ENCODE measurements around the gene ADGRD2. TPM values are rescaled to one million over a fixed set of nuclear protein-coding genes. Genes with fewer than 3 reads are reported as not detected.

ADGRD2 gene
- total RNA-seq, 4 donors from 2014 or later: 0.35 TPM; not detected in 3

DNA sequence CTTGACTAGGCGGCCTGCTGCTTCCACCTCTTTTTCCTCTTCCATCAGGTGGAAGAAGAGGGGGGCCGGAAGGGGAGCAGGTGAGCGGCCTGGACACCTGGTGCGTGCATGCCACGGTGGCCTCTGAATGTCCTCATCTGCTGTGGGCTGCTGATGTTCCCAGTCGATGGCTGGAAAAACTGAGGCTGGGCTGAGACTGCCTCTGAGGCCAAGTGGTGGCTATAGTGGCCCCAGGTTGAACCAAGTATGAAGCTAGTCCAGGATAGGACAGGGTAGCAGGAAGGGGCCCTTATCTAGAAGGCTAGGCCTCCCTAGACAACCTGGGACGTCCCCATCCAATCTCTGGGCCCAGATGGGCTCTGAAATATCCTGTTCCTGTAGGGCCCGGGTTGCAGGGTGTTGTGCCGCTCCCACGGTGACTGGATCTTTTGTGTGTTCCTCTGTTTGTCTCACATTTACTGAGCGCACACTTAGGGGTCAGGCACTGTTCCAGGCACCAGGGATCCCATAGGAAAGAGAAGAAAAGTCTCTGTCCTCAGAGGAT lies 57.7 kb downstream of the ADGRD2 start:
- Histone ChIP-seq H3K27ac (no peak overlapping the region), H3K36me3 (no peaks in the 10 kb centered on the region), H3K4me3 (no peak overlapping the region), H3K4me1 (peaks cover 9 to 24% (median 16%) of the 10 kb centered on the region in 3 donors), H3K27me3 (peaks cover 16 to 54% (median 20%) of the 10 kb centered on the region in 4 donors), H3K9me3 (no peaks in the 10 kb centered on the region)
- WGBS, 2 donors: 91% methylated on average over 8 to 10 of the region's 11 CpGs
- DNase-seq: no peak
- intact Hi-C loops (cut with DNase I): no loop called here
- TF ChIP-seq CTCF (IDR thresholded peaks at IDR 0.05) (no peak), POLR2A (IDR thresholded peaks at IDR 0.05) (no peak)

DNA sequence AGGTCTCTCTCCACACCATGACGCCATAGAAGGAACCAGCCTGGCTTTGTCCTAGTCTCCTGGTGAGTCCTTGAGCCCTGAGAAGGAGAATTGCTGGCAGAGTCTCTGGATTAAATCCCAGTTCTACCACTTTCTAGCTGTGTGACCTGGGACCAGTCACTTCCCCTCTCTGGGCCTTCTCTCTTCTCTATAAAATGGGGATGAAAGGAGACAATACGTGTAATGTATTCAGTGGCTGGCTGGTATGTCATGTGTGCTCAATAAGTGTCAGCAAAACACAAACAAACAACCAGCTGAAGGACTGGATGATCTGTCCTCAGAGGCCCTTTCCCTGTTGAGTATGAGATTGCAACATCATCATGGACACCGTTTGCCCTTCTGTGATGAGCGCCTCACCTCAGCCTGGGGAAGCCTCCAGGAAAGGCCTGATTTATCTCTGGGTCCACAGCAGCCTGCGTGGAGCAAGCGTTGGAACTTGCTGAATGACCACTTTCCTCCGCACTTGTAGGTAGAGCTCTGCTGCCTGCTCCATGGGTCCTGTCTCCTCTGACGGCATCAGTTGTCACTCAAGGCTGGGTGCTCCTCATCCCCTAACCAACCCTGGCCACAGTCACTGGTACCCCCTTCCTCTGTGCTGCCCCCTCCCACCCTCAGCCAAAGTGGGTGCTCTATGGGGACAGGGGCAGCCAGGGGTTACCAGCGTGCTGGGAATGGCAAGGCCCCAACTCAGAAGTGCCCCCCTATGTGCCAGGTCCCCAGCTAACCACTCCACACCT lies 60.6 kb downstream of the ADGRD2 start:
- no peak for DNase-seq
- H3K27me3 ChIP-seq: peaks cover 0 to 25% (median 0%) of the 10 kb centered on the region in 4 donors
- H3K36me3 ChIP-seq: no peaks in the 10 kb centered on the region
- H3K9me3 ChIP-seq: no peaks in the 10 kb centered on the region
- TF ChIP-seq POLR2A (IDR thresholded peaks at IDR 0.05) (no peak), CTCF (IDR thresholded peaks at IDR 0.05) (no peak)
- no peak overlapping the region for H3K4me3 ChIP-seq
- no peak overlapping the region for H3K27ac ChIP-seq
- WGBS, 2 donors: 73 to 76% methylated on average over 6 to 8 of the region's 9 CpGs
- intact Hi-C loops (cut with DNase I): no loop called here
- no peaks in the 10 kb centered on the region for H3K4me1 ChIP-seq

DNA sequence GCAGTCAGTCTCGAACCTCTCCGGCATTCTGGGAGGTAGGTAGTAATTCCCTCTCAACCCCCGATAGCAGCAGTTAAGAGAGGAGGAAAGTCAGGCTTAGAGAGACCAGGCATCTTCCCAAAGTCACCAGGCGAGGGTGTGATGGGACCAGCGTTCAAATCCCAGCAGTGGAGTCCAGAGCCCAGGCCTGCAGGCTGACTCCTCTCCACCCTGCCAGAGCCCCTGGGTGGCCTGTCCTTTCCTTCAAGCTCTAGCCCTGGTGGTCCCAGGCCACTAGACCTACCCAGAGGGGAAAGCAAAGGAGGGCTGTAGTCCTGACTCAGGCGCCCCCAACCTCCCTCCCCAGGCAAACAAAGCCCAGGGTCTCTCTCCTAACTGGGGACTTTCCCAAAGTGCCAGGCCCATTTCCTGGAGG lies 61.2 kb downstream of the ADGRD2 start:
- WGBS, 2 donors: 50% methylated on average over 2 of the region's 6 CpGs; no CpG with 5 or more reads in 1 of the 2 donors
- Histone ChIP-seq H3K27ac (no peak overlapping the region), H3K4me3 (no peak overlapping the region), H3K27me3 (peaks cover 0 to 19% (median 0%) of the 10 kb centered on the region in 4 donors), H3K9me3 (no peaks in the 10 kb centered on the region), H3K4me1 (no peaks in the 10 kb centered on the region), H3K36me3 (no peaks in the 10 kb centered on the region)
- no peak for TF ChIP-seq POLR2A (IDR thresholded peaks at IDR 0.05)
- no peak for DNase-seq
- intact Hi-C loops (cut with DNase I): no loop called here

GRCh38 chr9:124511891-124512805 lies 61.9 kb downstream of the ADGRD2 start:
- Histone ChIP-seq H3K9me3 (no peaks in the 10 kb centered on the region), H3K27me3 (peaks cover 0 to 12% (median 0%) of the 10 kb centered on the region in 4 donors), H3K36me3 (no peaks in the 10 kb centered on the region), H3K27ac (no peak overlapping the region), H3K4me1 (no peaks in the 10 kb centered on the region), H3K4me3 (no peak overlapping the region)
- WGBS, 2 donors: 56 to 59% methylated on average over 12 to 16 of the region's 23 CpGs
- DNase-seq: no peak
- TF ChIP-seq POLR2A (IDR thresholded peaks at IDR 0.05) (no peak), CTCF (IDR thresholded peaks at IDR 0.05) (no peak)
- intact Hi-C loops (cut with DNase I): no loop called here

GRCh38 chr9:124512806-124513204 lies 62.6 kb downstream of the ADGRD2 start:
- Histone ChIP-seq H3K27ac (no peak overlapping the region), H3K27me3 (peaks cover 0 to 9% (median 0%) of the 10 kb centered on the region in 4 donors), H3K4me3 (no peak overlapping the region), H3K36me3 (no peaks in the 10 kb centered on the region), H3K9me3 (no peaks in the 10 kb centered on the region), H3K4me1 (no peaks in the 10 kb centered on the region)
- no peak for DNase-seq
- intact Hi-C loops (cut with DNase I): no loop called here
- TF ChIP-seq POLR2A (IDR thresholded peaks at IDR 0.05) (no peak), CTCF (IDR thresholded peaks at IDR 0.05) (no peak)
- WGBS, 2 donors: 60 to 71% methylated on average over 2 to 7 of the region's 9 CpGs
